GM12878 (cell line): ENCODE data around the gene SLC8B1.

Experiments used
- ATF3 ChIP-seq: IDR thresholded peaks from 2 replicates; pipeline ENCODE4 v1.6.1; 2011; ENCODE audit warnings: low read depth, mild to moderate bottlenecking, low read length, moderate library complexity, borderline replicate concordance; ENCODE audit errors: extremely low read depth
- BRCA1 ChIP-seq: IDR thresholded peaks from 2 replicates; pipeline ENCODE4 v1.6.1; 2011; ENCODE audit warnings: low read depth, low read length, improper control_type of control experiment
- CTCF ChIP-seq, 3 experiments: IDR thresholded peaks in 2 of 3; conservative IDR thresholded peaks in 1 of 3; 2 replicates each; pipeline ENCODE4 v1.5.1; 2011; ENCODE audit warnings: low read depth in 3 of 3, low read length in 3 of 3, mild to moderate bottlenecking in 3 of 3, control low read depth in 2 of 3, moderate library complexity in 2 of 3, inconsistent platforms in 1 of 3, mixed read lengths in 1 of 3; ENCODE audit not compliant: control insufficient read depth in 2 of 3, insufficient read depth in 1 of 3; ENCODE audit errors: extremely low read depth in 1 of 3
- DPF2 ChIP-seq: fragments of 450-650 bp; IDR thresholded peaks from 2 replicates; pipeline ENCODE4 v1.6.1; 2017; ENCODE audit warnings: mild to moderate bottlenecking
- EGR1 ChIP-seq, 2 experiments: IDR thresholded peaks; 1 replicate in 1 of 2; 2 replicates in 1 of 2; pipeline ENCODE4 v1.6.1; 2011 to 2012; ENCODE audit warnings: low read depth in 2 of 2, low read length in 2 of 2, borderline replicate concordance in 1 of 2, mild to moderate bottlenecking in 1 of 2, moderate library complexity in 1 of 2
- ELK1 ChIP-seq: IDR thresholded peaks from 2 replicates; pipeline ENCODE4 v1.6.1; 2012; ENCODE audit warnings: low read depth, low read length, improper control_type of control experiment
- MYB ChIP-seq: fragments of 150-350 bp; IDR thresholded peaks from 2 replicates; pipeline ENCODE4 v1.6.1; 2014; ENCODE audit warnings: mild to moderate bottlenecking, low read depth, low read length, borderline replicate concordance
- RCOR1 ChIP-seq: conservative IDR thresholded peaks from 2 replicates; pipeline ENCODE4 v1.6.1; 2012; ENCODE audit warnings: low read depth, low read length, improper control_type of control experiment

GRCh38 chr12:113329791-113330417 lies 5.0 kb downstream of the SLC8B1 start:
- TF ChIP-seq RCOR1 (no peak), ELK1 (no peak), BRCA1 (no peak), DPF2 (no peak), EGR1 (IDR thresholded peaks at IDR 0.05; ENCODE audit: borderline replicate concordance in 1 of 2, low read depth in 2 of 2, low read length in 2 of 2) (no peak), CTCF (IDR thresholded peaks at IDR 0.05 in 2 of 3, conservative IDR thresholded peaks at IDR 0.05 in 1 of 3; ENCODE audit: control insufficient read depth in 2 of 3, extremely low read depth in 1 of 3, insufficient read depth in 1 of 3, low read depth in 3 of 3, low read length in 3 of 3) (no peak), MYB (no peak), ATF3 (no peak)
